Spleen (tissue), 11 donors: Measurements from ENCODE around the gene SNRPD2. TPM values are rescaled to one million over a fixed set of nuclear protein-coding genes. Genes with fewer than 3 reads are reported as not detected.
A peak's percentile ranks its signal among the peaks of the same experiment; 100 is the strongest.

Source experiments
- DNase-seq: peaks from one replicate; pipeline ENCODE4 v3.0.0-alpha.2; 2020
- H3K27ac ChIP-seq, 8 donors: fragments of 200-600 bp; sonication (generic) in 7 of 8; 1 replicate in 4 of 8; 2 replicates in 4 of 8; pipeline versions ENCODE4 v1.5.0 to v1.8.0; 2016 to 2021; ENCODE audit warnings: inconsistent platforms in 4 of 8, mild to moderate bottlenecking in 4 of 8, moderate library complexity in 1 of 8
- H3K27me3 ChIP-seq, 7 donors: fragments of 200-600 bp; sonication (generic) in 6 of 7; replicated peaks in 1 of 7; 1 replicate in 4 of 7; 2 replicates in 3 of 7; pipeline versions ENCODE4 v1.5.0 to v1.8.0; 2016 to 2021; ENCODE audit warnings: inconsistent platforms in 3 of 7, mild to moderate bottlenecking in 1 of 7
- H3K36me3 ChIP-seq, 6 donors: fragments of 200-600 bp; sonication (generic) in 5 of 6; 1 replicate in 4 of 6; 2 replicates in 2 of 6; pipeline versions ENCODE4 v1.5.0 to v1.8.0; 2016 to 2021; ENCODE audit warnings: inconsistent platforms in 2 of 6
- H3K4me1 ChIP-seq, 6 donors: fragments of 200-600 bp; sonication (generic) in 5 of 6; 1 replicate in 3 of 6; 2 replicates in 3 of 6; pipeline versions ENCODE4 v1.5.0 to v1.8.0; 2016 to 2021; ENCODE audit warnings: inconsistent platforms in 3 of 6
- H3K4me3 ChIP-seq, 8 donors: fragments of 200-600 bp; sonication (generic) in 7 of 8; 1 replicate in 4 of 8; 2 replicates in 4 of 8; pipeline versions ENCODE4 v1.5.0 to v1.8.0; 2016 to 2021; ENCODE audit warnings: inconsistent platforms in 4 of 8, mild to moderate bottlenecking in 4 of 8, moderate library complexity in 2 of 8
- H3K9me3 ChIP-seq, 8 donors: fragments of 200-600 bp; sonication (generic) in 7 of 8; 1 replicate in 4 of 8; 2 replicates in 4 of 8; pipeline versions ENCODE4 v1.5.0 to v1.8.0; 2016 to 2021; ENCODE audit warnings: inconsistent platforms in 4 of 8
- POLR2A ChIP-seq, 3 donors: fragments of 450-650 bp; IDR thresholded peaks; one replicate each; pipeline ENCODE4 v1.5.1; 2017; ENCODE audit warnings: antibody characterized with exemption in 3 of 3, mild to moderate bottlenecking in 1 of 3
- POLR2AphosphoS5 ChIP-seq, 3 donors: sonication (generic); formaldehyde crosslinking; IDR thresholded peaks; one replicate each; pipeline ENCODE4 v1.5.1; 2017; ENCODE audit warnings: antibody characterized with exemption in 3 of 3
- WGBS, 5 donors: extraction: QIAGEN DNeasy Blood & Tissue Kit in 3 of 5; methylation state at CpG; one replicate each; pipeline versions ENCODE4 v1.1.5 to v1.1.7; 2013 to 2018; 5-methylcytosine and 5-hydroxymethylcytosine counted together
- intact Hi-C: fragments of 100-400 bp; cut with DNase I; formaldehyde crosslinking; loops from one replicate; pipeline ENCODE4 v1.15.0; 2023; ENCODE audit warnings: low total_unique reads
- microRNA-seq, 3 donors: library from miRNA; unstranded; fragments of <30 nt; microRNA quantifications; one replicate each; pipeline versions ENCODE4 to v1.1.0, GENCODE V29; 2019 to 2020
- polyA plus RNA-seq, 3 donors: library from polyadenylated mRNA; stranded (reverse); fragments of 200-250 nt; gene quantifications; one replicate each; pipeline ENCODE4 v1.2.1, GENCODE V29; 2013
- small RNA-seq, 4 donors: library from RNA; depleted of rRNA; stranded (forward); fragments of <200 nt; gene quantifications; one replicate each; pipeline ENCODE3, GENCODE V24; 2016
- total RNA-seq, 7 donors: library from RNA; depleted of rRNA in 3 of 7; stranded (reverse); fragments of >200 nt in 3 of 7; fragmentation: NEBNext Ultra II Directional in 4 of 7; extraction: Animal tissue kit (Norgen Biotek cat#: 25700) in 4 of 7; gene quantifications; one replicate each; pipeline versions ENCODE4 v1.1.0 to v1.2.1, GENCODE V29; 2016 to 2021
- TF ChIP-seq, protein P1 (sequence below), 11 experiments: fragments of 200-600 bp in 7 of 11; fragments of 450-650 bp in 4 of 11; sonication (generic) in 4 of 11; IDR thresholded peaks in 8 of 11; conservative IDR thresholded peaks in 3 of 11; 1 replicate in 7 of 11; 2 replicates in 4 of 11; pipeline versions ENCODE4 v1.4.0 to v1.8.0; 2016 to 2021; ENCODE audit warnings: antibody characterized with exemption in 11 of 11, inconsistent platforms in 4 of 11, mild to moderate bottlenecking in 1 of 11
- donor health status: healthy with polysubstance abuse.
- donor health status: DM: no; HTN: no; CAD: no; lungs with moderate emphysema.
- donor health status: DM: no; HTN: no; CAD: no.
- donor health status: Bipolar disorder and iron deficiency.
- donor health status: healthy.
- donor health status: DM: no; HTN: no; CAD: no.
- donor health status: DM: yes; HTN: yes; CAD: no.

Gene SNRPD2
- total and polyA plus RNA-seq, 10 donors, result 117 to 587 (median 207) TPM

DNA sequence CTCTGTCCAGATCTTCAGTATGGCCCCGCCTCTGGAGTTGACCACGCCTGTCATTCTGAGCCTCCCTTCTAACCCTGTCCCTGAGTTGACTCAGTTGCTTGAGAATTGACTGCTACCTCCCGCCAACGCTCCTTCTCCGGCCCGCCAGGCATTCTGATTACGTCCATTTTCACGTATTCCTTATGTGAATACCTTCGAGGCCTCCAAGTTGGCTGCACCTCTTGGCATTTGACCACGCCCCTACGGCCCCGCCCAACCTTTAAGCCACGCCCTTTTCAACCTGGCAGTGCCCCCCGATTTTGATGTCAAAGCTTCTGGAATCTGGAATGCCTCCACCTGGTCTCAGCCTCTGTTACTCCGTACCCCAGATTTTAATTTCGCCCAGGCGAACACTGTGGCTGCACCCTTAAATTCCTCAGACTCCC, 50.9 kb downstream of the SNRPD2 start:
- Histone ChIP-seq H3K4me3 (peak overlapping the region in 4 of 8 donors; percentile 39 to 71 (median 43)), H3K4me1 (peaks cover 29 to 80% (median 63%) of the 10 kb centered on the region in 6 donors), H3K27ac (peak overlapping the region; percentile 63 to 94 (median 90)), H3K27me3 (peaks cover 0 to 26% (median 8%) of the 10 kb centered on the region in 7 donors), H3K9me3 (no peaks in the 10 kb centered on the region), H3K36me3 (peaks cover 0 to 10% (median 0%) of the 10 kb centered on the region in 6 donors)
- 55 to 64% (median 58%) methylated on average over 17 of the region's 17 CpGs for WGBS, 5 donors
- TF ChIP-seq POLR2A (IDR thresholded peaks at IDR 0.05), result no peak
- TF ChIP-seq, protein P1, sequence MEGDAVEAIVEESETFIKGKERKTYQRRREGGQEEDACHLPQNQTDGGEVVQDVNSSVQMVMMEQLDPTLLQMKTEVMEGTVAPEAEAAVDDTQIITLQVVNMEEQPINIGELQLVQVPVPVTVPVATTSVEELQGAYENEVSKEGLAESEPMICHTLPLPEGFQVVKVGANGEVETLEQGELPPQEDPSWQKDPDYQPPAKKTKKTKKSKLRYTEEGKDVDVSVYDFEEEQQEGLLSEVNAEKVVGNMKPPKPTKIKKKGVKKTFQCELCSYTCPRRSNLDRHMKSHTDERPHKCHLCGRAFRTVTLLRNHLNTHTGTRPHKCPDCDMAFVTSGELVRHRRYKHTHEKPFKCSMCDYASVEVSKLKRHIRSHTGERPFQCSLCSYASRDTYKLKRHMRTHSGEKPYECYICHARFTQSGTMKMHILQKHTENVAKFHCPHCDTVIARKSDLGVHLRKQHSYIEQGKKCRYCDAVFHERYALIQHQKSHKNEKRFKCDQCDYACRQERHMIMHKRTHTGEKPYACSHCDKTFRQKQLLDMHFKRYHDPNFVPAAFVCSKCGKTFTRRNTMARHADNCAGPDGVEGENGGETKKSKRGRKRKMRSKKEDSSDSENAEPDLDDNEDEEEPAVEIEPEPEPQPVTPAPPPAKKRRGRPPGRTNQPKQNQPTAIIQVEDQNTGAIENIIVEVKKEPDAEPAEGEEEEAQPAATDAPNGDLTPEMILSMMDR (IDR thresholded peaks at IDR 0.05 in 8 of 11, conservative IDR thresholded peaks at IDR 0.05 in 3 of 11), result no peak
- no peak for TF ChIP-seq POLR2AphosphoS5 (IDR thresholded peaks at IDR 0.05)
- peak; percentile 83 for DNase-seq
- intact Hi-C loops, result loop anchor here (5.0 kb wide), 2 partner anchors 34 to 119 kb away; no protein-coding TSS in a partner anchor

DNA sequence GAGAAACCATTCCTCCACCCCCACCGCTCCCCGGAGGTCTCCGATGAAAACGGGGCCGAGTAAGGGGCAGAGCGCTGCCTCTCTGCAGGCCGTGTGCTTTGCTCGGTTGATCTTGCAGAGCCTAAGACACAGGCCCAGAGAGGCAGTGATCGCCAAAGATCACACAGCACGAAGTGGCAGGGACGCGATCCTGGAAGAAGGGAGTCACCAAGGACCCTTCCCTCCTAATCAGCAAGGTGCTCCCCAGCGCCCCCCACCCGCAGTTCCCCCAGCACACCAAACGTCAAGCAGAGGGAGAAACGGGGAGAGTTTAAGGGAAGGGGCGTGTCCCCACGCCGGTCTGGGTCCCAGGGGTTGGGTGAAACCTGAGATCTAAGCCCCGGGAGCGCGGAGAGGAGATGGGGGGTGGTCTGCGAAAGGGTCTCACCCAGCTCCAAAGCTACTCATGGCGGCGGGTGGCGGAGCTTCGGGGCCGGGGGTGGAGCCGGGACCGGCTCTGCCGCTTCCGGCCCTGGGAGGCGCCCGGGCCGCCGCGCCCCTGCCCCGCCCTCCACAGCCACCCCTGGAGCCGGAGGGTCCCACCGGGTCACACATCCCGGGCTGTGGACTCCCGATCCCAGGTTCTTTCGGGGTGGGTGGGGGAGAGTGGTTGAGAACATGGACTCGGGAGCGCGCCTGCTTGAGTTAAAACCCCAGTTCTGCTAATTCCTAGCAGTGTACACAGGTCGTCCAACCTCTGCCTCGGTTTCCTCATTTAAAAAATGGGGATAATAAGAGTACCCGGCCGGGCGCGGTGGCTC, 52.6 kb downstream of the SNRPD2 start, which contains the start of gene EML2:
Gene EML2, minus strand, starts transcription at position 468 of the 800 bp plus-strand sequence. Its CDS starts 21 bp downstream, at position 447.
- peaks cover 0 to 9% (median 0%) of the 10 kb centered on the region in 7 donors for H3K27me3 ChIP-seq
- peaks cover 29 to 65% (median 54%) of the 10 kb centered on the region in 6 donors for H3K4me1 ChIP-seq
- TF ChIP-seq, protein P1 (IDR thresholded peaks at IDR 0.05 in 8 of 11, conservative IDR thresholded peaks at IDR 0.05 in 3 of 11), result peak in 2 of 11 experiments; percentile 21 to 24
- TF ChIP-seq POLR2A (IDR thresholded peaks at IDR 0.05), result no peak
- peak; percentile 32 to 65 (median 58) for TF ChIP-seq POLR2AphosphoS5 (IDR thresholded peaks at IDR 0.05)
- H3K36me3 ChIP-seq, result peaks cover 0 to 15% (median 0%) of the 10 kb centered on the region in 6 donors
- 3 to 6% (median 4%) methylated on average over 28 to 52 of the region's 52 CpGs for WGBS, 5 donors
- peak within 1 kb of the TSS; percentile 17 to 92 (median 67) for H3K27ac ChIP-seq
- peak within 1 kb of the TSS; percentile 38 to 90 (median 64) for H3K4me3 ChIP-seq
- intact Hi-C loops, result no loop called here
- H3K9me3 ChIP-seq, result no peaks in the 10 kb centered on the region
- DNase-seq, result peak; percentile 93

DNA sequence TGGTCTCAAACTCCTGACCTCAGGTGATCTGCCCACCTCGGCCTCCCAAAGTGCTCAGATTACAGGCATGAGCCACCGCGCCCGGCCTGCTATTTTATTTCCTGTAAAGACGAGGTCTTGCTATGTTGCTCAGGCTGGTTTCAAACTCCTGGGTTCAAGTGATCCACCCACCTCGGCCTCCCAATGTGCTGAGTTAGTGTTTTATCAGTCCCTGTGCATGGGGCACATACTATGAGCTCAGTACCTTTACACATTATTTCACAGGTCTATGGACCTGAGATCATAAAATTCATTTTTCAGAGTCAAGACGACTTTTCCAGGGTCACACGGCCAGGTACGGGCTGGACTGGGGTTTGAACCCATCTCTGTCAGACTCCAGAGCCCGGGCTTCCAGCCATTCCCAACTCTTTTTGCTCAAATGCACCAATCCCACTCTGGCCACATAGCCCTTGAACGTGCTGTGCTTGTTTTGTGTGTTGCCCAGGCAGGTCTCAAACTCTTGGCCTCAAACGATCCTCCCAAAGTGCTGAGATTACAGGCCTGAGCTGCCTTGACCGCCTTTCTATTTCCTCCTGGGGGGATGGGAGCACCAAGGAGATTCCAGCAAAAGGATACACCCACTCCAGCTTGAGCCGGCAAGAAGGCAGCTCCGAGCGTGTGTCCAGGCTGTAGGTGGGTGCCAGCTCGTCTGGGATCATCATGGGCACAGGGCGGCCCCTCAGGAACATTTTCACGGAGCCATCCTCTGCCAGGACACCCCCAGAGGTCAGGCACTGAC, 53.7 kb downstream of the SNRPD2 start:
- TF ChIP-seq, protein P1 (IDR thresholded peaks at IDR 0.05 in 8 of 11, conservative IDR thresholded peaks at IDR 0.05 in 3 of 11), result no peak
- TF ChIP-seq POLR2A (IDR thresholded peaks at IDR 0.05), result no peak
- TF ChIP-seq POLR2AphosphoS5 (IDR thresholded peaks at IDR 0.05), result no peak
- no peak for DNase-seq
- peaks cover 25 to 55% (median 47%) of the 10 kb centered on the region in 6 donors for H3K4me1 ChIP-seq
- H3K9me3 ChIP-seq, result no peaks in the 10 kb centered on the region
- peaks cover 0 to 23% (median 0%) of the 10 kb centered on the region in 6 donors for H3K36me3 ChIP-seq
- peak overlapping the region in 3 of 8 donors; percentile 75 to 92 (median 82) for H3K27ac ChIP-seq
- H3K27me3 ChIP-seq, result no peaks in the 10 kb centered on the region
- peak overlapping the region in 5 of 8 donors; percentile 62 to 90 (median 67) for H3K4me3 ChIP-seq
- intact Hi-C loops, result no loop called here
- 82 to 84% (median 84%) methylated on average over 19 of the region's 19 CpGs for WGBS, 5 donors

Small RNAs within 50 kb of the gene (microRNA-seq; reads per million reads assigned to microRNA genes)
- gene MIR330 (83.4 to 162 (median 125) reads per million in 3 donors), gene MIR642A (0 reads per million in 3 donors), gene MIR642B (0 reads per million in 3 donors)

Small RNAs within 50 kb of the gene (small RNA-seq; reads per million reads assigned to genes)
- gene MIR642A (0.21 to 0.49 (median 0.40) reads per million in 4 donors), gene RN7SL836P (0.08 to 0.27 (median 0.16) reads per million in 4 donors)

Other genes with a start within 250 kb of the SNRPD2 start
- gene FOSB, start 224.0 kb downstream of the SNRPD2 start, total RNA-seq, result 10 to 100 TPM in 2 of 7 donors, 1 to 10 TPM in 4, under 1 TPM in 1; 0.92 to 41.7 (median 1.6) TPM
- gene FOSB, start 224.0 kb downstream of the SNRPD2 start, polyA plus RNA-seq, result 1 to 10 TPM in 2 of 3 donors, under 1 TPM in 1; 0.42 to 2.2 (median 1.3) TPM
- 10 to 100 TPM in 6 of 7 donors, 1 to 10 TPM in 1; 9.2 to 22.6 (median 15.1) TPM for gene RTN2, start 194.9 kb downstream of the SNRPD2 start, total RNA-seq
- gene RTN2, start 194.9 kb downstream of the SNRPD2 start, polyA plus RNA-seq, result 1 to 10 TPM; 4.9 to 7.9 (median 7.6) TPM
- 10 to 100 TPM in 2 of 7 donors, 1 to 10 TPM in 5; 6.3 to 21.4 (median 9.6) TPM for gene PPM1N, start 193.5 kb downstream of the SNRPD2 start, total RNA-seq
- gene PPM1N, start 193.5 kb downstream of the SNRPD2 start, polyA plus RNA-seq, result 10 to 100 TPM in 2 of 3 donors, 1 to 10 TPM in 1; 9.5 to 13.4 (median 10.7) TPM
- 100 to 1,000 TPM; 146 to 386 (median 221) TPM for gene VASP, start 184.5 kb downstream of the SNRPD2 start, total RNA-seq
- 100 to 1,000 TPM; 154 to 210 (median 161) TPM for gene VASP, start 184.5 kb downstream of the SNRPD2 start, polyA plus RNA-seq
- gene OPA3, start 107.2 kb downstream of the SNRPD2 start, total RNA-seq, result 10 to 100 TPM; 13.6 to 18.4 (median 16.7) TPM
- gene OPA3, start 107.2 kb downstream of the SNRPD2 start, polyA plus RNA-seq, result 1 to 10 TPM; 2.8 to 7.7 (median 3.0) TPM
- gene GPR4, start 89.7 kb downstream of the SNRPD2 start, total RNA-seq, result 1 to 10 TPM; 2.6 to 5.6 (median 4.2) TPM
- gene GPR4, start 89.7 kb downstream of the SNRPD2 start, polyA plus RNA-seq, result 1 to 10 TPM in 2 of 3 donors, under 1 TPM in 1; 0.33 to 2.1 (median 1.2) TPM
- gene EML2, start 52.6 kb downstream of the SNRPD2 start, total RNA-seq, result 10 to 100 TPM; 30.8 to 60.6 (median 50.6) TPM
- gene EML2, start 52.6 kb downstream of the SNRPD2 start, polyA plus RNA-seq, result 10 to 100 TPM; 27.1 to 39.9 (median 34.8) TPM
- 1 to 10 TPM; 1.7 to 7.5 (median 3.7) TPM for gene GIPR, start 23.7 kb downstream of the SNRPD2 start, total RNA-seq
- 1 to 10 TPM in 1 of 3 donors, under 1 TPM in 2; 0.49 to 1.7 (median 0.83) TPM for gene GIPR, start 23.7 kb downstream of the SNRPD2 start, polyA plus RNA-seq
- gene QPCTL, start 713 bp upstream of the SNRPD2 start, total RNA-seq, result 10 to 100 TPM in 2 of 7 donors, 1 to 10 TPM in 5; 5.0 to 10.7 (median 8.8) TPM
- gene QPCTL, start 713 bp upstream of the SNRPD2 start, polyA plus RNA-seq, result 10 to 100 TPM in 2 of 3 donors, 1 to 10 TPM in 1; 9.5 to 10.7 (median 10.2) TPM
- 10 to 100 TPM; 12.8 to 28.1 (median 23.6) TPM for gene FBXO46, start 38.9 kb upstream of the SNRPD2 start, total RNA-seq
- 10 to 100 TPM in 2 of 3 donors, 1 to 10 TPM in 1; 8.8 to 14.4 (median 10.4) TPM for gene FBXO46, start 38.9 kb upstream of the SNRPD2 start, polyA plus RNA-seq
- gene MEIOSIN, start 41.5 kb upstream of the SNRPD2 start, total RNA-seq, result not detected
- gene MEIOSIN, start 41.5 kb upstream of the SNRPD2 start, polyA plus RNA-seq, result under 1 TPM in 1 of 3 donors, not detected in 2; 0.02 TPM
- 10 to 100 TPM in 2 of 7 donors, 1 to 10 TPM in 5; 6.5 to 13.2 (median 8.5) TPM for gene SIX5, start 77.3 kb upstream of the SNRPD2 start, total RNA-seq
- 1 to 10 TPM; 4.4 to 8.9 (median 5.2) TPM for gene SIX5, start 77.3 kb upstream of the SNRPD2 start, polyA plus RNA-seq
- gene DMPK, start 90.5 kb upstream of the SNRPD2 start, total RNA-seq, result 10 to 100 TPM; 22.2 to 54.6 (median 32.7) TPM
- 100 to 1,000 TPM in 1 of 3 donors, 10 to 100 TPM in 2; 17.9 to 147 (median 38.1) TPM for gene DMPK, start 90.5 kb upstream of the SNRPD2 start, polyA plus RNA-seq
- gene DMWD, start 100.9 kb upstream of the SNRPD2 start, total RNA-seq, result 10 to 100 TPM; 35.1 to 57.0 (median 48.4) TPM
- gene DMWD, start 100.9 kb upstream of the SNRPD2 start, polyA plus RNA-seq, result 10 to 100 TPM in 1 of 3 donors, 1 to 10 TPM in 2; 6.4 to 36.1 (median 6.7) TPM
- under 1 TPM in 3 of 7 donors, not detected in 4; 0.19 to 0.41 (median 0.33) TPM for gene RSPH6A, start 123.4 kb upstream of the SNRPD2 start, total RNA-seq
- gene RSPH6A, start 123.4 kb upstream of the SNRPD2 start, polyA plus RNA-seq, result under 1 TPM in 1 of 3 donors, not detected in 2; 0.13 TPM
- 100 to 1,000 TPM in 1 of 7 donors, 10 to 100 TPM in 6; 56.3 to 106 (median 75.1) TPM for gene SYMPK, start 171.2 kb upstream of the SNRPD2 start, total RNA-seq
- gene SYMPK, start 171.2 kb upstream of the SNRPD2 start, polyA plus RNA-seq, result 100 to 1,000 TPM in 2 of 3 donors, 10 to 100 TPM in 1; 60.3 to 148 (median 147) TPM
- under 1 TPM in 1 of 7 donors, not detected in 6; 0.24 TPM for gene FOXA3, start 172.4 kb upstream of the SNRPD2 start, total RNA-seq
- under 1 TPM in 2 of 3 donors, not detected in 1; 0.09 to 0.16 TPM for gene FOXA3, start 172.4 kb upstream of the SNRPD2 start, polyA plus RNA-seq
- gene IRF2BP1, start 194.2 kb upstream of the SNRPD2 start, total RNA-seq, result 10 to 100 TPM; 18.5 to 29.4 (median 23.3) TPM
- gene IRF2BP1, start 194.2 kb upstream of the SNRPD2 start, polyA plus RNA-seq, result 10 to 100 TPM in 2 of 3 donors, 1 to 10 TPM in 1; 10.0 to 19.9 (median 10.6) TPM
- 10 to 100 TPM in 4 of 7 donors, 1 to 10 TPM in 3; 5.8 to 13.2 (median 11.0) TPM for gene MYPOP, start 210.7 kb upstream of the SNRPD2 start, total RNA-seq
- gene MYPOP, start 210.7 kb upstream of the SNRPD2 start, polyA plus RNA-seq, result 1 to 10 TPM; 5.1 to 9.6 (median 9.3) TPM
- gene NANOS2, start 222.8 kb upstream of the SNRPD2 start, total RNA-seq, result not detected
- gene NANOS2, start 222.8 kb upstream of the SNRPD2 start, polyA plus RNA-seq, result not detected